HG03139 (cell line): ENCODE measurements around the gene FARP2.
"Not testable (repeated sequence)": the region's sequence is repeated elsewhere in the genome, so short reads cannot be mapped to it uniquely, and the experiment has no call there.

Experiments used
- ATAC-seq: cut with Tn5 transposase; IDR thresholded peaks from one replicate; pipeline ENCODE4 v1.9.1; 2021; ENCODE audit not compliant: unreplicated experiment

FARP2 gene

GRCh38 chr2:241451840-241452506 is 95.9 kb downstream of the FARP2 start:
- no peak for ATAC-seq

DNA sequence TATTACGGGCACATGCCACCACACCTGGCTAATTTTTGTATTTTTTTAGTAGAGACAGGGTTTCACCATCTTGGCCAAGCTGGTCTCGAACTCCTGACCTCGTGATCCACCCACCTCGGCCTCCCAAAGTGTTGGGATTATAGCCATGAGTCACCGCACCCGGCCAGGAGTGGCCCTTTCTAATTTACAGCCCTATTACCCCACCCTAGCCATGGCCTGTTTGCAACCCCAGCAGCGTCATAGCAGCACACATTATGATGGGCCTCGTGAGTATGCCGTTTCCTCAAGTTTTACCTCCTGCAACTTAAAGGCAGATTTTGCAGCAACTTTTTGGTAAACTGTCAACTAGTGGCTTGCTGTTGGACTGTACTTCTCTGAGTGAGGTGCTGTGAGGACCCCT is 97.8 kb downstream of the FARP2 start:
- not testable (repeated sequence) for ATAC-seq

DNA sequence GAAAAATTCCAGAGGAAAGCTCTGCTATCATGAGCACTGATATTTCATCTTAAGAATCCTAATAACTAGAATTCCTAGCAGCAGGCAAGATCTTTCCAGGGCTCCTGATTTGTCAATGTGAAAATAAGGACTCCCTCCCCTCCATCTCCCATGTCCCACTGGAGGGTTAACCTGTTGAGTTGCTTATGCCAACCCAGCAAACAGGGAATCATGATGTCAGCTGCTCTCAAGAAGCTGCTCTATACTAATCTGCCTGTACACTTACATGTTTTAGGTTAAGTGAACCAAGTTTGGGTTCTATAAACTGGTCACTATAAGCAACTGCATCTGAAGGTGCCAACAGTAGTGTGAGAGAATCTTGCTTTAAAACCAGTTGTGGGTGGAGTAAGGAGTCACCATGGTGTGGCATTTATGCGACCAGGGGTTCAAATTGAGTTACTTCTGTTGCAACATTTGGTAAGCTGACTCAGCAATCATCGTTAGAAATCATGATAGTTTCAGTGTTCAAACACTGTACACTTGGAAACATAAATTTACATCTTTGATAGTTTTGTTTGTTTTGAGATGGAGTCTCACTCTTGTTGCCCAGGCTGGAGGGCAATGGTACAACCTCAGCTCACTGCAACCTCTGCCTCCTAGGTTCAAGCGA is 98.9 kb downstream of the FARP2 start:
- ATAC-seq = no peak

- no peak for ATAC-seq
Observed at GRCh38 chr2:241456546-241456945, 100.5 kb downstream of the FARP2 start.

- ATAC-seq = no peak
Observed at GRCh38 chr2:241458687-241459086, 102.6 kb downstream of the FARP2 start.

- no peak for ATAC-seq
Observed at GRCh38 chr2:241459520-241459919, 103.4 kb downstream of the FARP2 start.

- ATAC-seq = no peak
Observed at GRCh38 chr2:241460631-241461030, 104.5 kb downstream of the FARP2 start.

DNA sequence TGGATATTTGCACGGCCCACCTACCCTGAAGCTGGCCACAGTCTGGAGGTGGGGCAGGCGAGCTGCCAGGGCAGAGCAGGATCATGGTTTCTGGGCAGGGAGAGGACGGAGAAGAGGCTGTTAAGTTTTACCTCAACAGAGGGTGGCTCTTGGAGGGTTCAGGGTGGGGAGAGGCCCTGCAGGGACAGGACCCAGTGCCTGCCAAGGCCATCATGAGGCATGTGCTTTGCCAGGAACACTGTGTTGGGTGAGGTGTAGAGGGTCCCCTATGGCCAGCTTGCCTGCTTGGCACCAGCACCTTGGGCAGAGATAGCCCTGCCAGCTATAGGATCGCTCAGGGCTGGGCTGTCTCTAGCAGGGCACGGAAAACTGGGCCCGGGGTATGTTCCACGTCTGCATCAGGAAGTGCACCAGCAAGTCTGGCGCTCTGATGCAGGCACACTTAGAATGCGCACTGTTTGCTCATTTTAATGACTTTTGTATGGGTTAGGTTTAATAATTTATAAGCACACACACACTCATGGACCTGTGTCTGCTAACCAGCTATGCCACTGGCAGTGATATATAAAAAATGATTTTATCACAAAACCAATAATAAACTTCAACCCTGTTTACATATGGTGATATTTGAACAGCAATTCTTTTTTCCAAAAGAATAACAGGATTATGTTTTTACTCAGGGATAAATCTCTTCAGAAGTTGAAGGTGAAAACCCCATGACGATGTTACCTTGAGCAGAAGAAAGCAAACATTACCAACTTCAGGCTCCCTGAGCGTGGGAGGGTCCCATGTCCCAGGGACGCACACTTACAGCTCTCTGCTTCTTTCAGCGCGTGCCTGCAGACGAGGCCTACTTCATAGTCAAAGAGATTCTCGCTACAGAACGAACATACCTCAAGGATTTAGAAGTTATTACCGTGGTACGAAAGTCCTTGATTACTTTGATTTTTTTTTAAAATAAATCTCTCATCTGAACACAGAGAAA is 105.9 kb downstream of the FARP2 start:
- no peak for ATAC-seq

DNA sequence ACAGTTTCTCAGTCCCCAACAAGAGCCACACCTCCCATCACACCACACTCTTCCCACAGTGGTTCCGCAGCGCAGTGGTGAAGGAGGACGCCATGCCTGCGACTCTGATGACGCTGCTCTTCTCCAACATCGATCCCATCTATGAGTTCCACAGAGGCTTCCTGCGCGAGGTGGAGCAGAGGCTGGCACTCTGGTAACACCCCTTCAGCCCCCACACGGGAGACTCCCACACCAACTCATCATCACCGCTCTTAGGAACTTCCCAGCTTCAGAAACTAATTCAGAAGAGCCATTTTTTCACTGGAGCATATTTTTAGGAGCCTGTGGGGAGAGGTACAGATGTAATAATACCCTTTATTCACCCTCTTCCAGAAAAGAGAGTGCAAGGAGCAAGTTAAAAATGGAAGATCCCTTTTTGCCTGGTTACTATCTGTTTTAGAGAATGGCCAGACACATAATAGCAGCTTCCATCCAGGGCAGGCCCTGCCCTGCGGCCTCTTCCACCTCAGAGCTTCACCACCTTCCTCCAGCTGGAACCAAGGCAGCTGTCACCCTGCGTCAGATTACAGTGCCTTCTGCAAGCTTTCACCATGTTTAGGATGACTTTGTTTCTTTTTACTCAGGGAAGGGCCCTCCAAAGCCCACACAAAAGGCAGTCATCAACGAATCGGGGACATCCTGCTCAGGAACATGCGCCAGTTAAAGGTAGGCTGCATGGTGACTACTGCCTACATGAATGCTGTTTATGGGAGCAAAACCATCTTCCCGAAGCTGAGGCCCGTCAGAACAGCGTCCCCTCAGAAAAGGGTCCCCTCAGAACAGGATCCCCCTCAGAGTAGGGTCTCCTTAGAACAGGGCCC is 107.4 kb downstream of the FARP2 start:
- no peak for ATAC-seq

- ATAC-seq = no peak
Observed at GRCh38 chr2:241465543-241465942, 109.5 kb downstream of the FARP2 start.

DNA sequence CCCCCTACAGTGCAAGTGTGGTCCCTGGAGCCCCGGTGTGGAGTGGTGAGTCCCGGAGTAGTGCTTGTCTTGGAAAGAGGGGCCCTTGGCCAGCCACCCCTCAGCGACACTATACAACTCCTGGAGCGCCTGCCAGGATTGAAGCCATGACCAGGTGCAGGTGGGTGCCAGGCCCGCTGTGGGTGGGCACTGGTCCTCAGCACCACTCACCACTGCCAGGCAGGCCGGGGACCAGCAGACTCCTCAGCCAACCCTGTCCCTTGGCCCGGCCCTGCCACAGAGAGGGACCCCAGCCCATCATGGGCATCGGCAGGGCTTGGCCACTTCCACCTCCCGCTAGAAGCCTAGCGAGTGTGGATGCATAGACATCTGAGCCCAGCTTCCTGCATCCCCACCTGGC is 110.1 kb downstream of the FARP2 start:
- ATAC-seq = no peak

- ATAC-seq = no peak
Observed at GRCh38 chr2:241467777-241468475, 111.8 kb downstream of the FARP2 start.

DNA sequence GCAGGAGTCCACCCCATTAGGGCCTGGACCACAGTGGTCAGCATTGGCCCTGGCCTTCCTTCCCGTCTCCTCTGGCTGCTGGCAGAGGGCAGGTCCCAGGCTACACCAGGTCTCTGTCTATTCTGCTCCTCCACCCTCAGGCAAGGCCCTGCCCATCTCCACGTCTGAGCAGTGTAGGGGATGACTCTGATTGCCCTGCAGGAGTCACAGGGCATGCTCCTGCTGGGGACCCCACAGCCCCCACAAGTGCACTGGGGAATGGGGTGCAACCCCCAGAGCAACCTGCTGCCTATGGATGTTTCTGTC is 112.3 kb downstream of the FARP2 start:
- ATAC-seq = no peak

DNA sequence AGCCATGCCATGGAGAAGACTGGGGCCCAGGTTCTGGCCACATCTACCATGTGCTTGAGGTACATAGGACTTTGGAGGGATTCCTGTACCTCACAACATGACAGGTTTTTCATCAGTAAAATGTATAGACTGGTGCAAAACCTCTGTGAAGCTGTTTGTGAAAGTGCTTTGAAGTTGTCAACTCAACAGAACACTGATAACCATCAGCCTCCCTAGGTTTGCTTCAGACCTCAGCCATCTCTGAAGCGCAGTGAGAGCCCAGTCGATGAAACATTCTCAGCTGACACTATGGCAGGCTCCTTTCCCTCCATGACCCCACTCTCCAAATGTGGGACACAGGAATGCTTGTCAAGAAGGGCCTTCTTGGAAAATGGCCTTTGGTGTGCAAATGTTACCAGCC is 113.7 kb downstream of the FARP2 start:
- no peak for ATAC-seq

DNA sequence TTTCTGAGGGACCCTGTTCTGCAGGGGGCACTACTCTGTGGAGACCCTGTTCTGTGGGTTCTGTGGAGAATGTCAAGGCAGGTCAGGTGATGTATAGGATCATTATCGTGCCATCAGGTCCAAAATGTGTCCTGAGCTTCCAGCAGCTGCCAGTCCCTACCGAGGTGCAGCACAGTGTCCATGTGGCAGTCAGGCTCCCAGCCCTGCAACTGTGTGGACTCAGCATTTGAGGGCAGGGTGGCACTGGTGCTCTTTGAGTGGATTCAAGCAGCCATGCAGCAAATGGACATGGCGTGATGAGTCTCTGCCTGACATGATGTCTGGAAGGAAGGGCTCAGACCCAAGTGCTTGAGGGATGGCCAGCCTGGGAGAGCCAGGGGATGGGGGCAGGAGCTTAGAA is 117.3 kb downstream of the FARP2 start:
- no peak for ATAC-seq

DNA sequence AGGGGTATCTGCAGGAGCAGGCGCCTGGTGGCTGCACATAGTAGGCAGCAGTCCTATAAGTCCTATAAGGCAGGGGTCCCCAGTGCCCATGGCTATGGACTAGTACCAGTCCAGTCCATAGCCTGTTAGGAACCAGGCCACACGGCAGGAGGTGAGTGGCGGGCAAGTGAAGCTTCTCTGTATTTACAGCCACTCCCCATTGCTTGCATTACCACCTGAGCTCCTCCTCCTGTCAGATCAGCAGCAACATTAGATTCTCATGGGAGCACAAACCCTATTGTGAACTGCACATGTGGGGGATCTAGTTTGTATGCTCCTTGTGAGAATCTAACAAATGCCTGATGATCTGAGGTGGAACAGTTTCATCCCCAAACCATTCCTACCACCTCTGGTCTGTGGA is 119.2 kb downstream of the FARP2 start:
- ATAC-seq = no peak

DNA sequence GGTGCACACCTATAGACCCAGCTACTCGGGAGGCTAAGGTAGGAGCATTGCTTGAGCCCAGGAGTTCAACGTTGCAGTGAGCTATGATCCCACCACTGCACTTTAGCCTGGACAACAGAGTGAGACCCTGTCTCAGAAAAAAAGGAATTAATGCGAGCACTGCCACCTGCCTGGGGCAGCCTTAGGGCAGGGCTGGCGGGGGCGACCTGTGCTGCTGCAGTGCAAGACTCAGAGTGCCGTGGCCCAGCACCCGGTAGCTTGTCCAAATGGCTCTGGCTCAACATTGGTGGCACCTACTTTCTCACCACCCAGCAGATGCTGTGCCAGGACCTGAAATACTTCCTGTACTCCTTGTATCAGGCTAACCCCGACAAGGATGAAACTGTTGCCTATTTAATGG is 122.1 kb downstream of the FARP2 start:
- ATAC-seq = no peak

DNA sequence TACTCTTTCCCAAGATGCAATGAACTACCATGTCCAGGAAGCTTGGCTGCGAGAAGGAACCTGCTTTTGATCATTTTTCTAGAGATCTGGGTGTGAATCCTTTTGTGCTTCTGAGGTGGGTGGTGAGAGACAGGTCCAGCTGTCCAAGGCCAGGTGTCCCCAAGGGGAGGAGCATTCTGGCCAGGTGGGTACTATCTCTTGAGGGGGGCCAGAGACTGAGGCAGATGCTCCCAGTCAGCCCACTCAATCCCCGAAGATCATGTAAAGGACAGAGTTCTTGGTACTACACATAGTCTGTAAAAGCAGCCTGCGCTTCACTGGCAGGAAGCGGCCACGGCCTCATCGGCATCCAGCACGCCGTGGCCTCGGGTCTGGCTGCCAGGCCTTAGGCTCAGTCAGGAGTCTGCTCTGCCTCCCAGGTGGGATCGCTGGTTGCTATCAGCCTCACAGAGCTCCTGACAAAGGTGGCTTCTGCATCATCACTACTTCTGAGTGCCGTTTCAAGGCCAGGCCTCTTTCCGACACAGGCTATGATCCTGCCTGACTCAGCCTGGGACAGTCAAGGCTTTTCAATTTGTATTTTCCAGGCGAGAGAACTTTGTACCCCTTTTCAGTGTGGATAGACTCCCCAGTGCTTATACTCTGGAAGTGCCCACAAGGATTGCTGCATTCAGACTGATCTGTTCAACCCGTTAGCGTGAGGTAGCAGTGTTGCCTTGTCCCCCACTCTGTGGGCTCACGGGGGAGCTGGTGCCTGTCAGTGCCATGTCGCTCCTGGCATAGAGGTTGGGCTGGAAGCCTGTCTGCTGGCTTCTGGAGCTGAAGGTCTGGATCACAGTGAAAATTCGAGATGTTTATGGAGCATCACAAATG is 123.2 kb downstream of the FARP2 start:
- no peak for ATAC-seq

GRCh38 chr2:241481687-241482086 is 125.6 kb downstream of the FARP2 start:
- ATAC-seq = no peak
